Ureter (tissue), 1 donor: Measurements from ENCODE around the gene DVL3. TPM values are rescaled to one million over a fixed set of nuclear protein-coding genes. Genes with fewer than 3 reads are reported as not detected.

Experiments
- DNase-seq: peaks from one replicate; pipeline ENCODE4 v3.0.0-alpha.2; 2020; ENCODE audit warnings: low spot score
- total RNA-seq: library from RNA; stranded (reverse); gene quantifications from one replicate; pipeline ENCODE4 v1.2.4, GENCODE V29; 2023
- donor health status: DM: yes; HTN: yes; CAD: no.

The DVL3 gene
- total RNA-seq, 1 donor from 2014 or later, result 61.1 TPM

DNA sequence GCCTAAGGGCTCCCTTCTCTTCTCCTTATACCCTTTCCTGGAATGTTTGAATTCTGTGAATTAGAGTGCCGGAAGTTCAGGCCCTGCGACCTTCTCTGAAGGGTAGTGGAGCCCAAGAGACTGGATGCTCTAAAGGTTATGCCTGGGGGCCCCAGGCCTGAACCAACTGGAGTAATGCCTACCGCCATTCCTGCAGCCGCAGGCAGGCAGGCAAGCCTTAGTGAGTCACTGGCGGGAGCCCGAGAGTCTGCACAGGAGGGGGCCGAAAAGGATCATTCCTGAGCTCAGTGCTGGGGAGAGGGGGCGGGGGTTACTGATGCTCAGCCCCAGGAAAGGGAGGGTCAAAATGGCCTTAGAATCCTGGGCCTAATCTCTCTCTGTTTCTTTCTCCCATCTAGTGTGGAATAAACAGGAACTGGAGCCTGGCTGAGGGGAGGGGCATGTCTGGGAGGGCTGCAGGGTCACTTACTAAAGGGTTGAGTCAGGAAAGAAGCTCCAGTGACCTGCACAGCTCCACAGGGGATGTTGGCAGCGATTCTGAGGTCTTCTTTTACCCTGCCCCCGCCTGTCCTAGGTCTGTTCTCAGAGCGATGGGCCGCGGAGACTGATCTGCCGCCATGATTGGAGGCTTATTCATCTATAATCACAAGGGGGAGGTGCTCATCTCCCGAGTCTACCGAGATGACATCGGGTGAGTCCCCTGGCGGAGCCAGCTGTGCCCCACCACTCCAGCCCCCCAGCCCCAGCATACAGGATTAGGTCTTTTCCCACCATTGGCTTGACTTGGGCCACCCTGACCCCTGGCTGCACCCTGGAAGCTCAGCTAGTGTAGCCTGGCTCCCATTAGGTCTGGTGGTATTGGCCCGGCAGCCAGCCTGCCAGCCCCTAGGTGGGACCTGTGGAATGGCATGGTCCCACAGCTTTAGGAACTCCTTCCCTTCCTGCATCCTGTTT, 21.5 kb downstream of the DVL3 start:
- peak; percentile 73 for DNase-seq

DNA sequence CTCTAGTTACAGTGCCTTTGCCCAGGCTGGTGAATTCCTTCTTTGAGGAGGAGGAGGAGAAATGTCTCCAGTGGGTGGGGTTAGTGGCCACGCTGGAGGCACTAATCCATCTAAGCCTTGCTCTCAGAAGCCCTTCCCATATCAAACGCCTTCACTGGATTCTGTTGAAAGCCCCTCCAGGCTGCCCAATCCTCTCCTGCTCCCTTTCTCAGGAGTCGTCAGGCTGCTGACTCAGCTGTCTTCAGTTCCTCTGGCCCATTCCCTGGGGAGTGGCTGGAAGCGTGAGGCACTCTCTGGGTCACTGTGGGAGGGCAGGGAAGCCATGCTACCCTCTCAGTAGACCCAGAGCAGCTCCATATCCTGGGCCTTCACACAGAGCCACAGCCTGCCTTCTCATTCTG, 22.2 kb downstream of the DVL3 start:
- no peak for DNase-seq

DNA sequence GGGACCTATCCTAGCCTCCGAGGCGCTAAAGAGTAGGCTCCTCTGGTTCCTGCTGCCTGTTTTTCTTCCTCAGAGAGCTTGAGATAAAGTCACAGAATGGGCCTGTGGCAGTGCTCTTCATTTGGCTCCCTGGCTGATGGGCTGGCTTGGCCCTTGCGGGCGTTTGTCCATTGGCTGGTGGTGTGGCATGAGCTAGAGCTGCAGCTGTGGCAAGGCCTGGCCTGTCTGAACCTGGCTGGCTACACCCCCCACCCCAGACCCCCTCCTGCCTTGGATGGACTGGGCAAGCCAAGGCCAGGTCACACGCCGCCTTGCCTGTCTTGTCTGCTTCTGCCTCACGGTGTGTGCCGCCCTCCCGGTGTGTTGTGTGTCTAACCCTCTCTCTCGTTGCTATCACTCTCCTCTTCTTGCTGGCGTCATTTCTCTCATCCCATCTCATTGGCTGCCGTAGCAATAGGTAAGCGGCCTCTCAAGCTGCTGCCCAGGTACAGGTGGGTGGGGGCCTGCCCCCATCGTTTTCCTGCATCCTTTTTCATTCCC, 22.7 kb downstream of the DVL3 start:
- DNase-seq, result no peak

DNA sequence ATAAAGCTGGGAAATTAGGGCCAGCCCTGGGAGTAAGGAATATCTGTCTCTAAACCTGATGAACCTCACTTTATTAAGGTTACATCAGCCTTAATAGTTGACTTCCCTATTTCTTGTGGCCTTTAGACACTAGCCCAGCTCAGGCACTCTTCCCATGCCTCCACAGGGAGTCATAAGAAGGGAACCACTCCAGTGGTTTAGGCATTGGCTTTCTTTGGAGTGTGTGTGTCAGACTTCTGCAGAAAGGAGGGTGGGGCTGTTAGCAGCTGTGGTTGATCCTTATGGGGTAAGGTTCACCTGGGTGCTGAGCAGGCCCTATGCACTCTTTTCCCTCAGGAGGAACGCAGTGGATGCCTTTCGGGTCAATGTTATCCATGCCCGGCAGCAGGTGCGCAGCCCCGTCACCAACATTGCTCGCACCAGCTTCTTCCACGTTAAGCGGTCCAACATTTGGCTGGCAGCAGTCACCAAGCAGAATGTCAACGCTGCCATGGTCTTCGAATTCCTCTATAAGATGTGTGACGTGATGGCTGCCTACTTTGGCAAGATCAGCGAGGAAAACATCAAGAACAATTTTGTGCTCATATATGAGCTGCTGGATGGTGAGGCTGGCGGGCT, 23.5 kb downstream of the DVL3 start:
- DNase-seq, result no peak

DNA sequence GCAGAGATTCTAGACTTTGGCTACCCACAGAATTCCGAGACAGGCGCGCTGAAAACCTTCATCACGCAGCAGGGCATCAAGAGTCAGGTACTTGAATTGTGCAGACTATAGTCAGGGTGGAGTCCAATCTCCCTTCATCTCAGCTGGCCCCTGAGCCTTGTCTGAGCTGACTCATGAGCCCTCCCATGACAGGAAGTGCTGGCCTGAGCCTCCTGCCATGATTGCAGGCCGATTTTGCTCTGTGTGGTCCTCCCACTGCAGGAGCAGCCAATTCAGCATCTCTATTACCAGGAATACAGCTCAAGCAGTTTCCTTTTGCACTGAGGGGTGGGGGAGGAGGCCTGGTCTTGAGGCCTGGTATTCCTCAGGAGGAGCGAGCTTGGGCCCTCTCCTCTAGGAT, 25.0 kb downstream of the DVL3 start:
- no peak for DNase-seq

DNA sequence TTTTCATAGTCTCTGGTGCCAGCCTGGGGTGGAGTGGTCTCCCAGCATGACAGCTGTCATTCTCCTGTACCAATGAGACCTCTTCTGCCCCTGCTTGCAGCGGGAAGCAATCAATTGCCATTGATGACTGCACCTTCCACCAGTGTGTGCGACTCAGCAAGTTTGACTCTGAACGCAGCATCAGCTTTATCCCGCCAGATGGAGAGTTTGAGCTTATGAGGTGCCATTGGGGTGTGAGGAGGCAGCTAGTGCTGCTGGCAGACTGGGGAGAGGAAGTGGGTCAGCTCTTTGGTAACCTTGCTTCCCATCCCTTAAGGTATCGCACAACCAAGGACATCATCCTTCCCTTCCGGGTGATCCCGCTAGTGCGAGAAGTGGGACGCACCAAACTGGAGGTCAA, 26.4 kb downstream of the DVL3 start:
- DNase-seq, result no peak

DNA sequence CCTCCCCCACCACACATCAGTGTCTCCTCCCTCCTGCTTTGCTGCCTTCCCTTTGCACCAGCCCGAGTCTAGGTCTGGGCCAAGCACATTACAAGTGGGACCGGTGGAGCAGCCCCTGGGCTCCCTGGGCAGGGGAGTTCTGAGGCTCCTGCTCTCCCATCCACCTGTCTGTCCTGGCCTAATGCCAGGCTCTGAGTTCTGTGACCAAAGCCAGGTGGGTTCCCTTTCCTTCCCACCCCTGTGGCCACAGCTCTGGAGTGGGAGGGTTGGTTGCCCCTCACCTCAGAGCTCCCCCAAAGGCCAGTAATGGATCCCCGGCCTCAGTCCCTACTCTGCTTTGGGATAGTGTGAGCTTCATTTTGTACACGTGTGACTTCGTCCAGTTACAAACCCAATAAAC, 28.5 kb downstream of the DVL3 start:
- DNase-seq, result no peak

DNA sequence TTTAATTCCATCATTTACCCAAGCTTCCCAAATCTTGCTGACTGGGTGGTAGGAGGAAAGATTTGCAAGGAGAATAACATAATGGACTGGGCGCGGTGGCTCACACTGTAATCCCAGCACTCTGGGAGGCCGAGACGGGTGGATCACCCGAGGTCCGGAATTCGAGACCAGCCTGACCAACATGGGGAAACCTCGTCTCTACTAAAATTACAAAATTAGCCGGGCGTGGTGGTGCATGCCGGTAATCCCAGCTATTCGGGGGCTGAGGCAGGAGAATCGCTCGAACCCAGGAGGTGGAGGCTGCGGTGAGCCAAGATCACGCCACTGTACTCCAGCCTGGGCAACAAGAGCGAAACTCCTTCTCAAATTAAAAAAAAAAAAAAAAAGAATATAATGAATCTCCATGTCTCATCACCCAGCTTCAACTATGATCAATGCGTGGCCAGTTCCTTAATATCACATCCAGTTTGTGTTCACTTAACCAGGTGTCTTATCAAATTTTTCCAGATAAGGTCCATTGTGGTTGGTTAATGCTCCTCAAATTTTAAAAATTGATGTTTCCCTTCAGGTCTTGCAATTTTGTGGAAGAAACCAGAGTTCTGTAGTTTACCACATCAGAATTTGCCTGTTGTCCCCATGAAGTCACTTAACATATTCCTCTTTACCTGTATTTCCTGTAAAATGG, 29.5 kb downstream of the DVL3 start:
- DNase-seq, result no peak

DNA sequence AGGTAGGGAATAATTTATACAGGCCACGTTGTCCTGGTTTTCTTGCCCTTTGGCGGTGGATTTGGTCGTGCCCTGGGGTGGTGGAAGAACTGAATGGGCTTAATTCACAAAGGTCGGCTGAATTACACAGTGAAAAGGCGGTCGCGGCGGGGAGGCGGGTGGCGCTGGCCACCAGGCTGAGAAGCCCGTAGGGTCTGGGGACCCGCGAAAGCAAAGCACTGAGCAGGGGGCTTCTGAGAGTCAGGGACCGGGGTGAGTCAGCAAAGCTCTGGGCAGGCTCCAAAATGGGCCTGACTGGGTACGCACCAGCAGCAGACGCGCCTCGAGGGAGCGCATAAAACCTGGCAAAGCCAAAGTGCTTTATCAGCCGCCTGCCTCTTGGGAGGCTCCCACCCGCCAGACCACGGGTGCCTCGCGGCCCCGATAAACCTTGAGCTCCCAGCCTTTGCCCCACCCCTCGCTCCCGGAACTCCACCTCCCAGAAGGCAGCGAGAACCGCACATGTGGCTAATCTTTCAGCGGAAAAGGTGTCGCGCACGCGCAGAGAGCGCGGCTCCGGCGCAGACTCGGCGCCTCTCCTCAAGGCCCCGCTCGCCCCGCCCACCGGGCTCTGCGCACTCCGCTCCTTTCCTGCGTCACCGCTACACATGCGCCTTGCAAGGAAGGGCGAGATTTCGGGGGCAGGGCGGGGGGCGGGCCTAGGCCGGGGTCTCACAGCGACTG, 30.4 kb downstream of the DVL3 start:
- DNase-seq, result peak; percentile 100

DNA sequence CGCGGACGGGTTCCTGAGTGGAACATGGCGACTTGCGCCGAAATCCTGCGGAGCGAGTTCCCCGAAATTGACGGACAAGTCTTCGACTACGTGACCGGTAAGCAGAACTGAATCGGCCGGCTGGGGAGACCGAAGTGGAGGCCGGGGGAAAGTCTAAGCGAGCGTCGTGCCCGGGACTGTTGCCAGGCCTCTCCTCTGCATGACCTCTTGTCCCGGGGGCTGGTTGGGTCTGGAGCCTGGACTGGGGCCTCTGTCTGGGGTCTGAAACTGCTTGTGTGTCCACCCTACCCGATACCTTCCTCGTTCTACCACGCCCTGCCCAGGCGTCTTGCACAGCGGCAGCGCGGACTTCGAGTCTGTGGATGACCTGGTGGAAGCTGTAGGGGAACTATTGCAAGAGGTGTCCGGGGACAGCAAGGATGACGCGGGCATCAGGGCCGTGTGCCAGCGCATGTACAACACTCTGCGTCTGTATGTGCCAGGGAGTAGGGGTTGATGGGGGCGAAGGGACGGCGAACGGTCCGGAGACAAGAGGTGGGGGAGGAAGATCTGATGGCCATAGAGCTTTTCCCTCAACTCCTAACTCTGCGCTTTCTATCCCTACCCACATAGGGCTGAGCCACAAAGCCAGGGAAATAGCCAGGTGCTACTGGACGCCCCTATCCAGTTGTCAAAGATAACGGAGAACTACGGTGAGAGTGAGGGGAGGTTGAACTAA, 31.2 kb downstream of the DVL3 start, which contains the start of gene ABCF3:
TSS of gene ABCF3 (plus strand) at position 16 of the 718 bp plus-strand sequence. CDS start at position 25, 9 bp downstream.
- DNase-seq, result no peak

DNA sequence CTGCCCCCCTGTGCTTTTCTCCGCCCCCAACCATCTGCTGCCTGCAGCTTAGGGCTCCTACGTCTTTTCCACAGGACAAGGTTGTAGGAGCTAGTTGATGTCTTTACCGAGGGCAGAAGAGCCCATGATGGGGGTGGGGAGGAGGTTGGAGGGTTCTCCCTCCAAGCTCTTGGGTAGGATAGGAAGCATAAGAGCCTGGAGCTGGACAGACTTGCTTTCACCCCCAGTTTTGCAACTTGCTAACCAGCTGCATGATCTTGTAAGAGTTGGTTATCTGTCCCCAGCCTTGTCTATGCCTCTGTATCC, 31.7 kb downstream of the DVL3 start:
- DNase-seq, result no peak

DNA sequence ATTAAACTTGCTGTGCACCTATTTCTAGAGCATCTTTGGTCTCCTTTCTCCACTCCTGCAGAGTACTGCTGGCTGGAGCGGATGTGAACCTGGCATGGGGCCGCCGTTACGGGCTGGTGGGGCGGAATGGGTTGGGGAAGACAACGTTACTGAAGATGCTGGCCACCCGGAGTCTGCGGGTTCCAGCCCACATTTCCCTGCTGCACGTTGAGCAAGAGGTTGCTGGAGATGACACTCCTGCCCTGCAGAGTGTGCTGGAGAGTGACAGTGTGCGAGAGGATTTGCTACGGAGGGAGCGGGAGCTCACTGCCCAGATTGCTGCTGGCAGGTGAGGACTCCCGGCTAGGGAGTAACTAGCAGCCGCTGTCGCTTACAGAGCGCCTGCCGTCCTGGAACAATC, 32.9 kb downstream of the DVL3 start:
- DNase-seq, result no peak

DNA sequence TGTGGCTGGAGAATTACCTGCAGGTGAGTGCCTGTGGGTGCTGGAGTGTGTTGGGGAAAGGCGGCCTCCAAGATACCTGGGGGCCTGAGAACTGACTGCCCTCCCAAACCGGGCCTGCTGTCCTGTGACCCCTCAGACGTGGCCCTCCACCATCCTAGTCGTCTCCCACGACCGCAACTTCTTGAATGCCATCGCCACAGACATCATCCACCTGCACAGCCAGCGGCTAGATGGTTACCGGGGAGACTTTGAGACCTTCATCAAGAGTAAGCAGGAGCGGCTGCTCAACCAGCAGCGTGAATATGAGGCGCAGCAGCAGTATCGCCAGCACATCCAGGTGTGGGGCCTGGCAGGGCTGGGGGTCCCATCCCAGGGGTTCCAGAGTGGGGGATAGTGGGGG, 34.2 kb downstream of the DVL3 start:
- DNase-seq, result no peak

DNA sequence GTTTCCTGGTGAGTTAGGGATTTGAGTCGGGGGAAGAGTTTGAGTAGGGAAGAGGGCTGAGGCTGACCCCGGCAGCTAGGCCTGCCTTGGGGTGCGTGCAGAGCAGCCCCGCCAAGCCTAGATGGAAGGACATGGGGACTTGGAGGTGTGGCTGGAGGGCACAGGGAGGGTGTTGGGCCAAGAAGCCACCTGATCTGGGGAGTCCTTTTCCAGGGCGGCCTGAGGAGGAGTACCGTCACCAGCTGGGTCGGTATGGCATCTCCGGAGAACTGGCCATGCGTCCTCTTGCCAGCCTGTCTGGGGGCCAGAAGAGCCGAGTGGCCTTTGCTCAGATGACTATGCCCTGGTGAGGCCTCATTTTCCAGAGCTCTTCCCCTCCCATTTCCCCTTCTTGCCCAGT, 37.7 kb downstream of the DVL3 start:
- no peak for DNase-seq

DNA sequence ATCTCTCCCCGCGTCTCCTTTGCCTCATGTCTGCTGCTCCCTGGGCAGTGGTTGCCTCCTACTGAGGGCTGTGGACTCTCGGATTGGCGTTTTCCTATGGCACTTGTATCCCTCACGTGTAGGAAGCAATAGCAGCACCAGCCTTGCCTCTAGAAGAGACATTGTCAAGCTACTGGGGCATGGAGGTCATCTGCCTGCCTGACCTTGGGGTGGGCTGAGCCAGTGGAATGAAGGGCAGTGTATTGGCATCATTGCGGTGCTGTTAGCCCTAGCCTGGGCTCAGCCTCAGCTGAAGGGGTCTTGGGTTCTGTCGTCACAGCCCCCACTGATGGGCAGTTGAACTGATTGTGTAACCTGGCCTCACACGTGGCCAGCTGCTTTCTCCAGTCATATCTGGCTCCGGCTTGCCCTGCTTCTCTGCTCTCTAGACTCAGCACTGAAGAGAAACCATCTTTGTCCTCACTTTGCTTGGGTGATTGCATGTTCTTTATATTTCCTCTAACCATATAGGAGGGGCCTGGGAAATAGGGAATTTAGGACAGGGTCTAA, 38.9 kb downstream of the DVL3 start:
- DNase-seq, result no peak

DNA sequence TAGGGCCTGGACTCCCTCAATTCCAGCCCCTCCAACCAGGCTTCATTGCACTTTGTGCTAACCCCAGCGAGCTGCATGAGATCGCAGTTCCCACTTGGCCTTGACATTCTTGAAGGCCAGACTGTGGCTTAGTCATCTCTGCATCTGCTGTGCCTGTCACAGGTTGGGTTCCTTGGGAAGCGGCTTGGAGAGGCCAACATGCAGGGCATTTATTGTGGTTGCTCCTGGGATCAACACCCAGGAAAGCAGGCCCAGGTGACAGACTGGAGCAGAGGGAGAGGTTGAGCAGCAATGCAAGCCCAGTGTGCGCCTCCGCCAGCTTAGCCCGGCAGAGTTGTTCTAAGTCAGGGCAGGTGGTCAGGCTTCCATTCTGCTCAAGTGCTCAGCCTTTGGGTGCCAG, 41.4 kb downstream of the DVL3 start:
- no peak for DNase-seq

DNA sequence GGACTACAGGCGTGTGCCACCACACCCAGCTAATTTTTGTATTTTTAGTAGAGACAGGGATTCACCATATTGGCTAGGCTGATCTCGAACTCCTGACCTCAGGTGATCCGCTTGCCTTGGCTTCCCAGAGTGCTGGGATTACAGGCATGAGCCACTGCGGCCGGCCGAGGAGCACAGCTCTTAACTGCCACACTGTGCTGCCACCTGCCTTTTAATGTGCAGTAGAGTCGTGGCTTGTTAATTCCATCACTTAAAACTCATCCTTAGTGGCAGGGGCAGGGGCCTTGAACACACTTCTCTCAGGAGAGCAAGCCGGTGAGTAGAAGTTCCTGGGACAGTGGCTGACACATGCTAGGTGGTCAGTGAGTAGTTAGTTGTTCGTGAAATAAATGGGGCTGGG, 43.3 kb downstream of the DVL3 start:
- DNase-seq, result no peak

DNA sequence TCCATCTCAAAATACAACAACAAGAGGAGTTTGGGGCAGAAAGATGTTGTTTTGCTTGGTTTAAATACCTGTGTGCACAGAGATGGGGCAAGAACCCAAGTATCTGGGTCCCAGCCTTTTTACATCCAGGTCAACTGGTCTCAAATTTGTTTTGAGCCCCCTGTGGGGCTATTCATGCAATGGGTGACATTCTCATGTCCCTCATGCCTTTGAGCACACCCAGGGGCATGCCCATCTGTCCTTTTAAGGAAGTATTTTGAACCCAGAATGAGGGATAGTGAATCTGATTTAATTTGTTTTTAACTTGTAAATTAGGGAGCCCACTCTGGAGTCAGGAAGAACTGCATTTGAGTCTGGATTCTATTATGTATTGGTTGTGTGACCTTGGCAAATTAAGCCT, 45.6 kb downstream of the DVL3 start:
- no peak for DNase-seq

DNA sequence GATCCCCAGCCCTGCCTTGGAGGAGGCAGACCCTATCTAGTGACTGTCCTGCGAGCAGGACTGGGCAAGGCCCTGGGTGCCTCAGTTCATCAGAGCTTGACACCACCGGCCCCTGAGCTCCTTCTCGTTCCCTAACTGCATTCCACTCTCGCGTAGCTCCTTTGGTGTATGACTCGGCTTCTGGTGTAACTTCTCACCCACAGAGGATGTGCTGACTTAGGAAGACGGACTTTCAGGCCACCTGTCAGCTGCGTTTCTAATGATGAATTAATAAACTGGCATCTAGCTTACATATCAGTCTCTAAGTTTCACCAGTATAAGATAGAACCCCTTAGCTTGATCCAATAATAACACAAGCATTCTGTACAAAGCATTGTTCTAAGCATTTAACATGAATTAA, 48.3 kb downstream of the DVL3 start:
- no peak for DNase-seq

DNA sequence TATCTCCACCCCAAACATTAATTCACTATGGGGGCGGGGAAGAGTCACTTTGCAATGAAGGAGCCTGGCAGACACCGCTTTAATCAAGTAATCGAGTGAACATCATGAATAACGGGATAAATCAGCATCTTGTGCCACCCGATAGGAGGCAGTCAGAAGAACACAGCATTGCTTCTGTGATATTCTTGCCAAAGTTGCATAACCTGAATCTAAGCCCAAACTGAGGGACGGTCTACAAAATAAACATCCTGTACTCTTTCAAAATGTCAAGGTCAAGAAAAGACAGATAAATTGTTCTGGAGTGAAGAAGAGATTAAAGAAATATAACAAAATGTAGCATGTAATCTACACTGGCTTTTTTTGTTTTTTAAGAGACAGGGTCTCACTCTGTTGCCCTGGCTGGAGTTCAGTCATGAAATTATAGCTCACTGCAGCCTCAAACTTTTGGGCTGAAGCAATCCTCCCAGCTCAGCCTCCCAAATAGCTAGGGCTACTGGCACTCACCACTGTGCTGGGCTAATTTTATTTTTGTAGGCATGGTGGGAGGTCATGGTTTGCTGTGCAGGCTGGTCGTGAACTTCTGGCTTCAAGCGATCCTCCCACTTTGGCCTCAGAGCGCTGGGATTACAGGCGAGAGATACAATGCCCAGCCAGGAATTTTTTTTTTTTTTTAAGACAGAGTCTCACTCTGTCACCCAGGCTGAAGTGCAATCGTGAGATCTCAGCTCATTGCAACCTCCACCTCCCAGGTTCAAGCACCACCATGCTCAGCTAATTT, 54.2 kb downstream of the DVL3 start:
- DNase-seq, result no peak
